Body of pancreas (tissue), 4 donors: ENCODE measurements around the gene PPP6R1. TPM values are rescaled to one million over a fixed set of nuclear protein-coding genes. Genes with fewer than 3 reads are reported as not detected.

Source experiments
- ATAC-seq: fragments of 150-250 bp; one replicate; pipeline ENCODE4 v1.9.1; 2016
- DNase-seq, 4 donors: peaks; one replicate each; pipeline ENCODE4 v3.0.0-alpha.2; 2019
- H3K27ac ChIP-seq, 4 donors: fragments of 200-600 bp; sonication (generic); 1 replicate in 3 of 4; 2 replicates in 1 of 4; pipeline versions ENCODE4 v1.5.1 to v1.6.1; 2016 to 2019; ENCODE audit warnings: mild to moderate bottlenecking in 1 of 4, mixed read lengths in 1 of 4, moderate library complexity in 1 of 4
- H3K27me3 ChIP-seq, 2 donors: fragments of 200-600 bp; sonication (generic); one replicate each; pipeline ENCODE4 v1.6.0; 2016; ENCODE audit warnings: mild to moderate bottlenecking in 1 of 2
- H3K36me3 ChIP-seq, 2 donors: fragments of 200-600 bp; sonication (generic); replicated peaks in 1 of 2; 2 replicates each; pipeline ENCODE4 v1.5.1; 2016; ENCODE audit warnings: low read depth in 2 of 2; ENCODE audit not compliant: insufficient read depth in 1 of 2
- H3K4me1 ChIP-seq: fragments of 200-600 bp; sonication (generic); one replicate; pipeline ENCODE4 v1.6.0; 2016
- H3K4me3 ChIP-seq, 2 donors: fragments of 200-600 bp; sonication (generic); 1 replicate in 1 of 2; 2 replicates in 1 of 2; pipeline ENCODE4 v1.5.1; 2016 to 2019
- H3K9me3 ChIP-seq, 3 donors: fragments of 200-600 bp; sonication (generic); 1 replicate in 2 of 3; 2 replicates in 1 of 3; pipeline ENCODE4 v1.5.1; 2016
- POLR2A ChIP-seq, 3 donors: fragments of 450-650 bp; IDR thresholded peaks; one replicate each; pipeline ENCODE4 v1.6.1; 2016; ENCODE audit warnings: antibody characterized with exemption in 3 of 3, mild to moderate bottlenecking in 2 of 3
- WGBS, 2 donors: methylation state at CpG; one replicate each; pipeline ENCODE4 v1.1.5; 2017; 5-methylcytosine and 5-hydroxymethylcytosine counted together
- intact Hi-C: fragments of 100-400 bp; cut with DNase I; formaldehyde crosslinking; loops from one replicate; pipeline ENCODE4 v1.15.1; 2023
- total RNA-seq, 2 donors: library from RNA; depleted of rRNA; stranded (reverse); fragments of >200 nt; gene quantifications; one replicate each; pipeline ENCODE4 v1.1.0, GENCODE V29; 2016
- TF ChIP-seq, protein P1 (sequence below), 7 experiments: fragments of 450-650 bp in 4 of 7; fragments of 200-600 bp in 3 of 7; sonication (generic) in 3 of 7; IDR thresholded peaks; one replicate each; pipeline ENCODE4 v1.5.1; 2016 to 2019; ENCODE audit warnings: antibody characterized with exemption in 7 of 7

The PPP6R1 gene
- total RNA-seq, 2 donors from 2014 or later = 19.2 to 20.8 TPM

DNA sequence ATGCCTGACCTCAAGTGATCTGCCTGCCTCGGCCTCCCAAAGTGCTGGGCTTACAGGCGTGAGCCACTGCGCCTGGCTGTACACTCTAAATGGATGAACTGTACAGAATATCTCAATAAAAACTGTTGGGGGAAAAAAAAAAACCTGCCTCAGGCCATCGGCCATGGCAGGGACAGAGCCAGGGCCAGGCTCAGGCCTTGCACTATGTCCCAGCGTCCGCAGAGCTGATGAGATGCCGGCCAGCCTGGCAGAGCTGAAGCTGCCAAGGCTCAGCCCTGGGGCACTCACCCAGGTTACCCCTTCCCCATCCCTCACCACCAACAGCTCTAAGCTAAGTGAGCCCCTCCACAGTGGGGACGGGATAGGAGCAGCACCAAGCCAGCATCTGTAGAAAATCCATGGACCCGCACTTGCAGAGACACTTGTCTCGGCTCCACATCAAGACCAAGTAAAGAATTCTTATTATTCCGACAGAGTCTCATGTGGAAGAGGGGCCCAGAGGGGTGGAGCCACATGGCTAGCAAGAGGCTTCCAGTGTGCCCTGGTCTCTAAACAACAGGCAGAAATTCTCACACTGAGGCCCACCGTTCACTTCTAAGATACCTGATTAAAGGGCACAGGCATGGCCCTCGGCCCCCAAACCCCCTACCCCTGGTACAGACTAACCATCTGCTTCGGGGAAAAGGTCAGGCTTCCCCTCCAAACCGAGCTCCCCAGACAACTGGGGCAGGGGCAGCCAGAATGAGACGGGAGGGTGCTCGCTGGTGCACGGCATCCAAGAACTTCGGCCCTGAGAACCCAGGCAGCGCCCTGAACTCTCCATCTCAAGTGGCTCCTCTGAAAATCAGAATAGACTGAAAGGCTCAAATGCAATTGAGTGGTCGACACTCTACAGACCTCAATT is 5.8 kb downstream of the PPP6R1 start:
- Histone ChIP-seq H3K36me3 (no peaks in the 10 kb centered on the region), H3K4me3 (no peak overlapping the region), H3K27ac (no peak overlapping the region), H3K27me3 (no peaks in the 10 kb centered on the region), H3K9me3 (no peaks in the 10 kb centered on the region), H3K4me1 (peaks cover 36% of the 10 kb centered on the region)
- TF ChIP-seq, protein P1, sequence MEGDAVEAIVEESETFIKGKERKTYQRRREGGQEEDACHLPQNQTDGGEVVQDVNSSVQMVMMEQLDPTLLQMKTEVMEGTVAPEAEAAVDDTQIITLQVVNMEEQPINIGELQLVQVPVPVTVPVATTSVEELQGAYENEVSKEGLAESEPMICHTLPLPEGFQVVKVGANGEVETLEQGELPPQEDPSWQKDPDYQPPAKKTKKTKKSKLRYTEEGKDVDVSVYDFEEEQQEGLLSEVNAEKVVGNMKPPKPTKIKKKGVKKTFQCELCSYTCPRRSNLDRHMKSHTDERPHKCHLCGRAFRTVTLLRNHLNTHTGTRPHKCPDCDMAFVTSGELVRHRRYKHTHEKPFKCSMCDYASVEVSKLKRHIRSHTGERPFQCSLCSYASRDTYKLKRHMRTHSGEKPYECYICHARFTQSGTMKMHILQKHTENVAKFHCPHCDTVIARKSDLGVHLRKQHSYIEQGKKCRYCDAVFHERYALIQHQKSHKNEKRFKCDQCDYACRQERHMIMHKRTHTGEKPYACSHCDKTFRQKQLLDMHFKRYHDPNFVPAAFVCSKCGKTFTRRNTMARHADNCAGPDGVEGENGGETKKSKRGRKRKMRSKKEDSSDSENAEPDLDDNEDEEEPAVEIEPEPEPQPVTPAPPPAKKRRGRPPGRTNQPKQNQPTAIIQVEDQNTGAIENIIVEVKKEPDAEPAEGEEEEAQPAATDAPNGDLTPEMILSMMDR (IDR thresholded peaks at IDR 0.05) = no peak
- no peak for TF ChIP-seq POLR2A (IDR thresholded peaks at IDR 0.05)
- DNase-seq (no peak), ATAC-seq (no peak)
- intact Hi-C loops = no loop called here
- 80 to 92% methylated on average over 16 to 21 of the region's 21 CpGs for WGBS, 2 donors

DNA sequence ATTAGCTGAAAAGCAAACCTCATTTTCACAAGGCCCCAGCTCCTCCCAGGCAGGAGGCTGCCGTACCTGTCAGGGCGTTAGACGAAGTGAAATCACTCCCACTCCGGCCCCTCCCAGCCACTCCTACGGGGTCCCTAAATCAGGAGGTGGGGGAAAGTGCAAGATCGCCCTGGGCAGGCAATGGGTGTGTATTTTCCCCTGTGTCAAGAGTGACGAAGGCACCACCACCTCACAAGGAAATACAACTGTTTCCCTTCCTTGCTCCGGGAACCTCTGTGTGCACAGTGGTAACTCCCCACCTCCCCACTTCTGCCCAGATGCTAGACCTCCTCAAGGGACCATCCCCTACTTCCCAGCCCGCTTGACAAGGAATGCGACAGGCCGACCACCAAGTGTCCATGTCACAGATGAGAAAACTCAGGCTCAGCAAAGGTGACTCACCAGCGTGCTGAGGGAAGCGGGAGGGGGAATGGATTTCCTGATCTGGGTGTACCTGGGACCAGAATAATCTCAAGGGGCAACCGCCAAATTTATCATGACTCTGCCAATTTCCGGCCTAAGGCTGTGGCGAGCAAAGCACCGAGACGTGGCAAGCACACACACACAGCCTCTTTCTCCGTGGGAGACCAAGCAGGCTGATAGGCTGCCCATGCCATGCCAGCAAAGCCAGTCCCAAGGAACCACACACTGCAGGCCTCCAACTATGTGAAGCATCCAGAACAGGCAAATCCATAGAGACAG is 7.3 kb downstream of the PPP6R1 start:
- DNase-seq = no peak
- no peak for ATAC-seq
- no peaks in the 10 kb centered on the region for H3K27me3 ChIP-seq

DNA sequence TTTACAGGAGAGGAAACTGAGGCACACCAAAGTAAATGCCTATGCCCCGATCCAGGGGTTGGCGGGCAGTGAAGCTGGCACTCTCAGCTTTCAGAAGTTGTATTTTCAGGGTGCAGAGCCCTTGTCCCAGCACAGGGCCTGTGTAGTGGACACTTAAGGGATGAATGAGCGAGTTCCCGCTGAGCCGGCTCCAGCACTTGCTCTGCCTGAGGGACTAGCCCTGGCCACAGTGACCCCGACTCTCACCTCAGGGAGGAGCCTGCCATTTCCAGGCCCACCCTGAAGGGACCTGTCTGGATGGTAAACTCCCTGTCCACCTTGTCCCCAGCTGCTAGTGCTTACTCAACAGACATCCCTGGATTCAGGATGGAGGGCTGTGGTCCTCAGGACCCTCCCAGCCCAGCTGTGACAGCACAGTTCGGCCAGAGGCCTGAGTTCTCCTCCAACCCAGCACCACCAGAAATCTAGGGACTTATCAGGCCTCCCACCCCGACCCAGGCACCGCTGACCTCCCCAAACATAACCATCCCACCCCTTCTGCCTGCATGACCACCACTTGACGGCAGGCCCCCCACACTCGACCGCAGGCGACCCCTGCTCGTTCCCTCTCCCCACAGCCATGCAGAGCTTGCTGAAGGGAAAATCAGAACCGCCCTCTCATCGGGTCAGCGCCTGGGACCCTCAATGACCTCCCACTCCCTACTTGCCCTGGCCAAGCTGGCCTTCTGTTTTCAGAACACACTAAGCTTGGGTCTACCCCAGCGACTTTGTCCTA is 8.4 kb downstream of the PPP6R1 start:
- DNase-seq = no peak
- peaks cover 14% of the 10 kb centered on the region for H3K4me1 ChIP-seq
- intact Hi-C loops = no loop called here
- TF ChIP-seq POLR2A (IDR thresholded peaks at IDR 0.05) = no peak
- TF ChIP-seq, protein P1 (IDR thresholded peaks at IDR 0.05) = no peak
- H3K27me3 ChIP-seq = no peaks in the 10 kb centered on the region
- H3K27ac ChIP-seq = no peak overlapping the region
- WGBS, 2 donors = 89 to 95% methylated on average over 11 to 18 of the region's 18 CpGs
- H3K4me3 ChIP-seq = no peak overlapping the region
- ATAC-seq = no peak
- no peaks in the 10 kb centered on the region for H3K9me3 ChIP-seq
- H3K36me3 ChIP-seq = peaks cover 0 to 5% of the 10 kb centered on the region in 2 donors

More for the DNA sequence above, 7.3 kb downstream of the PPP6R1 start:
- peaks cover 25% of the 10 kb centered on the region for H3K4me1 ChIP-seq
- no peaks in the 10 kb centered on the region for H3K9me3 ChIP-seq
- WGBS, 2 donors = 56 to 74% methylated on average over 15 to 19 of the region's 19 CpGs
- H3K27ac ChIP-seq = no peak overlapping the region
- no peak overlapping the region for H3K4me3 ChIP-seq
- no peak for TF ChIP-seq POLR2A (IDR thresholded peaks at IDR 0.05)
- TF ChIP-seq, protein P1 (IDR thresholded peaks at IDR 0.05) = no peak
- peaks cover 0 to 2% of the 10 kb centered on the region in 2 donors for H3K36me3 ChIP-seq
- intact Hi-C loops = no loop called here

DNA sequence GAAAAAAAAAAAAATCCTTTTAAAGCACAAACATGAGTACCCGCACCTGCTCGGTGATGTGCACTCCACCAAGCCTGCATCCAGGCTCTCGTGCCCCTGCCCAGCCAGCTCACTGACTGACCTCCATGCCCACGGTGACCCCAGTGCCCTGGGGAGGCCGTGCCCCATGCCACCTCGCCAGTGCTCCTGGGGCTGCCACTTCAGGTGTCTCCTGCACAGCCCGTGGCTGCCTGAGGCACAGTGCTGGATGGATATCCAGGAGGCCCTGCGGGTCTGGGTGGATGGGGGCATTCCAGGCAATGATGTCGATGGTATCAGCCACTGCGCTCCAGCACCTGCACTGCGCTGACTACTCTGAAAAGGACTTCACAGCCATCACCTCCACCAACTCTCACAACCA is 9.0 kb downstream of the PPP6R1 start:
- peaks cover 5 to 7% of the 10 kb centered on the region in 2 donors for H3K36me3 ChIP-seq
- no peak for DNase-seq
- H3K27me3 ChIP-seq = no peaks in the 10 kb centered on the region
- no peak for ATAC-seq
- H3K4me1 ChIP-seq = peaks cover 8% of the 10 kb centered on the region
- no peak overlapping the region for H3K27ac ChIP-seq
- no peak overlapping the region for H3K4me3 ChIP-seq
- H3K9me3 ChIP-seq = no peaks in the 10 kb centered on the region
- TF ChIP-seq, protein P1 (IDR thresholded peaks at IDR 0.05) = no peak
- TF ChIP-seq POLR2A (IDR thresholded peaks at IDR 0.05) = no peak
- WGBS, 2 donors = 88 to 98% methylated on average over 10 to 11 of the region's 11 CpGs
- intact Hi-C loops = no loop called here
